SK-N-SH treated with all-trans-retinoic acid at 6 μM for 48 hours (cell line): ENCODE measurements around the gene HDAC4.

Experiments used
- ATAC-seq: fragments of 200-7000 bp; cut with Tn5 transposase; 3 replicates; pipeline ENCODE4 v1.9.1; 2020; ENCODE audit warnings: mild to moderate bottlenecking, moderate library complexity
- BACH2 ChIP-seq: fragments of 250-450 bp; sonication (Bioruptor Pico); IDR thresholded peaks from 2 replicates; pipeline ENCODE4 v1.9.0; 2021; ENCODE audit warnings: mild to moderate bottlenecking, borderline replicate concordance
- CREB5 ChIP-seq: fragments of 250-450 bp; sonication (Bioruptor Pico); IDR thresholded peaks from 2 replicates; pipeline ENCODE4 v1.5.1; 2020; ENCODE audit warnings: low read depth, mild to moderate bottlenecking, moderate library complexity
- CSDC2 ChIP-seq: fragments of 250-450 bp; sonication (Bioruptor Pico); IDR thresholded peaks from 2 replicates; pipeline ENCODE4 v1.5.0; 2020; ENCODE audit warnings: mild to moderate bottlenecking, moderate library complexity
- CSRNP3 ChIP-seq: fragments of 250-450 bp; sonication (Bioruptor Pico); IDR thresholded peaks from 2 replicates; pipeline ENCODE4 v1.5.1; 2021; ENCODE audit warnings: mild to moderate bottlenecking, moderate library complexity
- ESRRG ChIP-seq: fragments of 250-450 bp; sonication (Bioruptor Pico); IDR thresholded peaks from 2 replicates; pipeline ENCODE4 v1.6.1; 2021; ENCODE audit warnings: mild to moderate bottlenecking
- GLIS3 ChIP-seq: fragments of 250-450 bp; sonication (Bioruptor Pico); IDR thresholded peaks from 2 replicates; pipeline ENCODE4 v1.5.0; 2020; ENCODE audit warnings: mild to moderate bottlenecking, moderate library complexity
- ISL1 ChIP-seq: fragments of 250-450 bp; sonication (Bioruptor Pico); IDR thresholded peaks from 2 replicates; pipeline ENCODE4 v2.1.2; 2022; ENCODE audit warnings: mild to moderate bottlenecking, moderate library complexity
- OSR1 ChIP-seq: fragments of 250-450 bp; sonication (Bioruptor Pico); IDR thresholded peaks from 2 replicates; pipeline ENCODE4 v1.8.0; 2022; ENCODE audit warnings: moderate library complexity, mild to moderate bottlenecking, inconsistent platforms
- PATZ1 ChIP-seq: fragments of 250-450 bp; sonication (Bioruptor Pico); IDR thresholded peaks from 2 replicates; pipeline ENCODE4 v1.8.0; 2020; ENCODE audit warnings: mild to moderate bottlenecking, moderate library complexity, borderline replicate concordance
- POU6F1 ChIP-seq: fragments of 250-450 bp; sonication (Bioruptor Pico); IDR thresholded peaks from 2 replicates; pipeline ENCODE4 v1.8.0; 2021; ENCODE audit warnings: low read depth, mild to moderate bottlenecking, moderate library complexity, borderline replicate concordance
- PPARA ChIP-seq: fragments of 250-450 bp; sonication (Bioruptor Pico); IDR thresholded peaks from 2 replicates; pipeline ENCODE4 v1.5.0; 2020; ENCODE audit warnings: mild to moderate bottlenecking, borderline replicate concordance
- RARB ChIP-seq: fragments of 250-450 bp; sonication (Bioruptor Pico); IDR thresholded peaks from 2 replicates; pipeline ENCODE4 v1.8.0; 2021; ENCODE audit warnings: mild to moderate bottlenecking, moderate library complexity
- TCF4 ChIP-seq: fragments of 250-450 bp; sonication (Bioruptor Pico); IDR thresholded peaks from 2 replicates; pipeline ENCODE4 v1.8.0; 2021; ENCODE audit warnings: mild to moderate bottlenecking, moderate library complexity, borderline replicate concordance
- TOX ChIP-seq: fragments of 250-450 bp; sonication (Bioruptor Pico); IDR thresholded peaks from 2 replicates; pipeline ENCODE4 v1.8.0; 2021; ENCODE audit warnings: mild to moderate bottlenecking, moderate library complexity, borderline replicate concordance
- TSHZ2 ChIP-seq: fragments of 250-450 bp; sonication (Bioruptor Pico); IDR thresholded peaks from 2 replicates; pipeline ENCODE4 v1.5.0; 2020; ENCODE audit warnings: mild to moderate bottlenecking, moderate library complexity
- ZFP3 ChIP-seq: fragments of 250-450 bp; sonication (Bioruptor Pico); IDR thresholded peaks from 2 replicates; pipeline ENCODE4 v1.5.0; 2020; ENCODE audit warnings: mild to moderate bottlenecking, moderate library complexity
- ZFP30 ChIP-seq: fragments of 450-650 bp; formaldehyde crosslinking; IDR thresholded peaks from 2 replicates; pipeline ENCODE4 v1.5.0; 2022; ENCODE audit warnings: mild to moderate bottlenecking, moderate library complexity
- ZNF565 ChIP-seq: fragments of 450-650 bp; formaldehyde crosslinking; conservative IDR thresholded peaks from 2 replicates; pipeline ENCODE4 v1.5.0; 2020; ENCODE audit warnings: low read depth, mild to moderate bottlenecking, moderate library complexity
- ZNF70 ChIP-seq: fragments of 450-650 bp; formaldehyde crosslinking; IDR thresholded peaks from 2 replicates; pipeline ENCODE4 v1.5.0; 2020; ENCODE audit warnings: mild to moderate bottlenecking, moderate library complexity

Gene HDAC4

GRCh38 chr2:239409976-239410375 lies 9.2 kb upstream of the HDAC4 start:
- ATAC-seq: no peak
- no peak for TF ChIP-seq OSR1 (CRISPR knock-in tag)
- TF ChIP-seq ISL1 (CRISPR knock-in tag): no peak
- no peak for TF ChIP-seq PATZ1
- TF ChIP-seq PPARA (CRISPR knock-in tag): no peak
- no peak for TF ChIP-seq ESRRG (CRISPR knock-in tag)
- no peak for TF ChIP-seq TCF4
- no peak for TF ChIP-seq ZFP30 (CRISPR knock-in tag)
- TF ChIP-seq CSRNP3: no peak
- no peak for TF ChIP-seq POU6F1 (CRISPR knock-in tag)

GRCh38 chr2:239407112-239407511 lies 6.3 kb upstream of the HDAC4 start:
- no peak for ATAC-seq

GRCh38 chr2:239406316-239406995 lies 5.6 kb upstream of the HDAC4 start:
- no peak for ATAC-seq
- no peak for TF ChIP-seq PATZ1
- TF ChIP-seq ZNF565 (CRISPR knock-in tag): no peak
- no peak for TF ChIP-seq ESRRG (CRISPR knock-in tag)
- TF ChIP-seq ZNF70: no peak
- no peak for TF ChIP-seq RARB
- no peak for TF ChIP-seq OSR1 (CRISPR knock-in tag)
- no peak for TF ChIP-seq ZFP3
- no peak for TF ChIP-seq BACH2 (CRISPR knock-in tag)

More at GRCh38 chr2:239407112-239407511, 6.3 kb upstream of the HDAC4 start:
- TF ChIP-seq TSHZ2 (CRISPR knock-in tag) (no peak), TOX (CRISPR knock-in tag) (no peak), GLIS3 (no peak), ZNF70 (no peak), CSDC2 (CRISPR knock-in tag) (no peak), ZFP3 (no peak), ISL1 (CRISPR knock-in tag) (no peak), RARB (no peak), BACH2 (CRISPR knock-in tag) (no peak), TCF4 (no peak), ZFP30 (CRISPR knock-in tag) (no peak), PPARA (CRISPR knock-in tag) (no peak), CREB5 (CRISPR knock-in tag) (no peak)
- TF ChIP-seq, all 23 proteins: peak for 0
